ENCODE data around the gene STK36.

The STK36 gene

GRCh38 chr2:218671654-218672566, at the start of gene STK36, which contains the start of gene RNF25:
TSS of gene STK36 (plus strand) at chr2:218672086. CDS start at chr2:218672830, 744 bp downstream.
TSS of gene RNF25 (minus strand) at chr2:218672002. CDS start at chr2:218671970, 32 bp downstream.
- DNase-seq (ENCODE audit: low read depth) = peak; percentile 94

GRCh38 chr2:218622606-218623365, 49.1 kb upstream of the STK36 start:
- DNase-seq (ENCODE audit: low read depth) = peak; percentile 51

- DNase-seq (ENCODE audit: low read depth) = no peak
Observed at GRCh38 chr2:218623366-218623705, 48.5 kb upstream of the STK36 start.

- DNase-seq (ENCODE audit: low read depth) = no peak
Observed at GRCh38 chr2:218626369-218626768, 45.5 kb upstream of the STK36 start.

- DNase-seq (ENCODE audit: low read depth) = no peak
Observed at GRCh38 chr2:218627939-218628338, 43.9 kb upstream of the STK36 start.

GRCh38 chr2:218631837-218632236, 40.0 kb upstream of the STK36 start:
- DNase-seq (ENCODE audit: low read depth) = no peak

- no peak for DNase-seq (ENCODE audit: low read depth)
Observed at GRCh38 chr2:218635719-218636118, 36.2 kb upstream of the STK36 start.

GRCh38 chr2:218638372-218638771, 33.5 kb upstream of the STK36 start:
- no peak for DNase-seq (ENCODE audit: low read depth)

GRCh38 chr2:218642121-218642656, 29.7 kb upstream of the STK36 start:
- DNase-seq (ENCODE audit: low read depth) = no peak

GRCh38 chr2:218642786-218643185, 29.1 kb upstream of the STK36 start:
- DNase-seq (ENCODE audit: low read depth) = no peak

- no peak for DNase-seq (ENCODE audit: low read depth)
Observed at GRCh38 chr2:218643751-218644310, 28.1 kb upstream of the STK36 start.

- no peak for DNase-seq (ENCODE audit: low read depth)
Observed at GRCh38 chr2:218644721-218645120, 27.2 kb upstream of the STK36 start.

GRCh38 chr2:218645126-218645525, 26.8 kb upstream of the STK36 start:
- peak; percentile 31 for DNase-seq (ENCODE audit: low read depth)

GRCh38 chr2:218648088-218648786, 23.6 kb upstream of the STK36 start:
- peak; percentile 69 for DNase-seq (ENCODE audit: low read depth)

- DNase-seq (ENCODE audit: low read depth) = no peak
Observed at GRCh38 chr2:218648787-218649100, 23.1 kb upstream of the STK36 start.

- no peak for DNase-seq (ENCODE audit: low read depth)
Observed at GRCh38 chr2:218655751-218656150, 16.1 kb upstream of the STK36 start.

GRCh38 chr2:218658671-218659257, 13.1 kb upstream of the STK36 start:
- DNase-seq (ENCODE audit: low read depth) = peak; percentile 49

- DNase-seq (ENCODE audit: low read depth) = peak; percentile 86
Observed at GRCh38 chr2:218659258-218659987, 12.5 kb upstream of the STK36 start, which contains the start of the genes BCS1L and ZNF142. TSS of gene BCS1L (plus strand) at chr2:218659683. CDS start at chr2:218660988, 1,305 bp downstream. TSS of gene ZNF142 (minus strand) at chr2:218659623. CDS start at chr2:218656429, 3,194 bp downstream.

GRCh38 chr2:218659988-218660358, 11.9 kb upstream of the STK36 start:
- DNase-seq (ENCODE audit: low read depth) = no peak

GRCh38 chr2:218662377-218662776, 9.5 kb upstream of the STK36 start:
- no peak for DNase-seq (ENCODE audit: low read depth)

GRCh38 chr2:218662827-218663226, 9.1 kb upstream of the STK36 start:
- DNase-seq (ENCODE audit: low read depth) = no peak
